Spleen (tissue), 7 donors: Measurements from ENCODE around the gene INTS6.

Source experiments
- POLR2A ChIP-seq, 3 donors: fragments of 450-650 bp; IDR thresholded peaks; one replicate each; pipeline ENCODE4 v1.5.1; 2017; ENCODE audit warnings: antibody characterized with exemption in 3 of 3, mild to moderate bottlenecking in 1 of 3
- POLR2AphosphoS5 ChIP-seq, 3 donors: sonication (generic); formaldehyde crosslinking; IDR thresholded peaks; one replicate each; pipeline ENCODE4 v1.5.1; 2017; ENCODE audit warnings: antibody characterized with exemption in 3 of 3
- TF ChIP-seq, protein P1 (sequence below), 11 experiments: fragments of 200-600 bp in 7 of 11; fragments of 450-650 bp in 4 of 11; sonication (generic) in 4 of 11; IDR thresholded peaks in 8 of 11; conservative IDR thresholded peaks in 3 of 11; 1 replicate in 7 of 11; 2 replicates in 4 of 11; pipeline versions ENCODE4 v1.4.0 to v1.8.0; 2016 to 2021; ENCODE audit warnings: antibody characterized with exemption in 11 of 11, inconsistent platforms in 4 of 11, mild to moderate bottlenecking in 1 of 11
- donor health status: DM: no; HTN: no; CAD: no; lungs with moderate emphysema.
- donor health status: DM: no; HTN: no; CAD: no.
- donor health status: DM: no; HTN: no; CAD: no.

GRCh38 chr13:51440381-51440780 lies 12.5 kb downstream of the INTS6 start:
- TF ChIP-seq, protein P1, sequence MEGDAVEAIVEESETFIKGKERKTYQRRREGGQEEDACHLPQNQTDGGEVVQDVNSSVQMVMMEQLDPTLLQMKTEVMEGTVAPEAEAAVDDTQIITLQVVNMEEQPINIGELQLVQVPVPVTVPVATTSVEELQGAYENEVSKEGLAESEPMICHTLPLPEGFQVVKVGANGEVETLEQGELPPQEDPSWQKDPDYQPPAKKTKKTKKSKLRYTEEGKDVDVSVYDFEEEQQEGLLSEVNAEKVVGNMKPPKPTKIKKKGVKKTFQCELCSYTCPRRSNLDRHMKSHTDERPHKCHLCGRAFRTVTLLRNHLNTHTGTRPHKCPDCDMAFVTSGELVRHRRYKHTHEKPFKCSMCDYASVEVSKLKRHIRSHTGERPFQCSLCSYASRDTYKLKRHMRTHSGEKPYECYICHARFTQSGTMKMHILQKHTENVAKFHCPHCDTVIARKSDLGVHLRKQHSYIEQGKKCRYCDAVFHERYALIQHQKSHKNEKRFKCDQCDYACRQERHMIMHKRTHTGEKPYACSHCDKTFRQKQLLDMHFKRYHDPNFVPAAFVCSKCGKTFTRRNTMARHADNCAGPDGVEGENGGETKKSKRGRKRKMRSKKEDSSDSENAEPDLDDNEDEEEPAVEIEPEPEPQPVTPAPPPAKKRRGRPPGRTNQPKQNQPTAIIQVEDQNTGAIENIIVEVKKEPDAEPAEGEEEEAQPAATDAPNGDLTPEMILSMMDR (IDR thresholded peaks at IDR 0.05 in 8 of 11, conservative IDR thresholded peaks at IDR 0.05 in 3 of 11), result no peak
- no peak for TF ChIP-seq POLR2A (IDR thresholded peaks at IDR 0.05)
- no peak for TF ChIP-seq POLR2AphosphoS5 (IDR thresholded peaks at IDR 0.05)
